ENCODE measurements around the gene WDR7. TPM values are rescaled to one million over a fixed set of nuclear protein-coding genes. Genes with fewer than 3 reads are reported as not detected.

WDR7 gene
- total RNA-seq, 1 donor from 2014 or later, result 20.4 TPM

GRCh38 chr18:57078614-57079013, 427.5 kb downstream of the WDR7 start:
- no peak for DNase-seq (ENCODE audit: low spot score)

DNA sequence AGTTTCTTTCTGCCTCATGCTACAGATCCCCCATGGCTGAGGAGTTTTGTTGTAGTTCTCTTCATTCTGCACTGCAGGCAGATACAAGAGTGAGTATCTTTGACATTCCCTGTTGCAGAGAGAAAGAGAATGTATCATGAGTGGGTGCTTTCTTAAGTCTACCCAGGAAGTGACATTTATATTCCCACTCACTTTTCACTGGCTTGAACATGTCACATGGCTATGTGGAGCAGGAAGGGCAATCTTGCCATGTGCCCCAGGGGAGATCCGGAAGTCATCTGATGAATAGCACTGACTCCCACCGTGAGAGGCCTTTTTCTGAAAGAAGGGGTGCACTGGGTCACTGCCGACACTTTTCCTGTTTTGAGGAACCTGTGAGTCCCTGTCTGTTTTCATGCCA, 429.3 kb downstream of the WDR7 start:
- DNase-seq (ENCODE audit: low spot score), result no peak

DNA sequence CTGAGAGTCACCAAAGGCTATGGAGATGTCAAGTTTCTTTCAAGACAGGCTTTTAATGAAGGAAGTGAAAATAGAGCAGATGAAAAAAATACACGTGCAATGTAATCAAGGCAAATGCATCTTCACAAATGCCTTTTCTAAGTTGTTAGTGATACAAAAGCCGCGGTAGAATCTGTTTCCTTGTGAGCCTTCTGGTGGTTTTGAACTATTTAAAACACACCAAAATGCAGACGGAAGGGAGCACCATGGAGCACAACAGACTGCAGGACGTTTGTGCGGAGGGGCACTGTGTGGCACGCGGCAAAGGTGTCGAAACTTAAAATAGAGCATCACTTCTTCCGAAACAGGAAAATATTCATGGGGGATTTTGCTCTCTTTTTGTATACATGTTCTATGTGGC, 430.7 kb downstream of the WDR7 start:
- no peak for DNase-seq (ENCODE audit: low spot score)

- no peak for DNase-seq (ENCODE audit: low spot score)
Observed at GRCh38 chr18:57083485-57083884, 432.3 kb downstream of the WDR7 start.

DNA sequence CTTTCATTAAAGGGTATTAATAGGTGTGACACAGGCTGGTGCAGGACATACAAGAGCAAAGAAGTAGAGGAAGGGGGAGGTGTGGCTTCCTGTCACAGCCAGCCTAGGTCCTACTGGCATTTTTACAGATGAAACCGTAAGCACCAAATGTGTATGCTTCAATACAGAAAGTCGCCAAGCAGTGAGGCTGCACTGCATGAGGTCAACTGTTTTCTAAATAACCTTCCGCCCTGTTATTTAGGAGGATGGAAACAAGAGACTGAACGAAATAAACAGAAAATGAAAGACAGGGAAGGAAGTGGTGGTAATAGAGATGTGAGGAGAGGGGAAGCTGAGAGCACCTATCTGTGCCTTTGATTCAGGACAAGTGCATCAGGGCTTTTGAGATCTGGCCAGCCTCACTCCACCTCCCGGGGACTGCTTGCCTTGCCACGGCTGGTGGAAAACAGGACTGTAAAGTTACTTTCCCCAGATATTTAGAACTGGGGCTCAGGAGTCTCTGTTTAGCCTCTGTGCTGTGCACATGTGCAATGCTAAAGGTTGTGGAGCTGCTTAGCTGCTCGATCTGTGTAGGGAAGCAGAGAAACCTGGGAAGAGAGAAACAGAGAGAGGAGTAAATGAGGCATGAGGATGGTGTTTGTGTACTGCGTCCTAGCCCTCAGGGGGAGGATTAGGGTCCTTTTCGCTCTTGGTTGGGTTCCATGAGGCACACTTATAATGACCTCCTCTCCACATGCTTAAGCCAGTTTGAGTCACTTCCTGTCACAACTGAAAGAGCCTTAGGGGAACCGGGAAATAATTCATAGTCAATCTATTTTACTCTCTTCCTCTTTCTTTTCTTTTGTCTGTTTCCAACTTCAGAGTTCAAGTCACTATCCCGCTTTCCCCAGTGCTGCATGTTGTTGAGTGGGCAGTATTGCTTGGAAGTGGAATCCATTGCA, 433.4 kb downstream of the WDR7 start:
- DNase-seq (ENCODE audit: low spot score), result no peak

- no peak for DNase-seq (ENCODE audit: low spot score)
Observed at GRCh38 chr18:57085371-57085770, 434.2 kb downstream of the WDR7 start.

DNA sequence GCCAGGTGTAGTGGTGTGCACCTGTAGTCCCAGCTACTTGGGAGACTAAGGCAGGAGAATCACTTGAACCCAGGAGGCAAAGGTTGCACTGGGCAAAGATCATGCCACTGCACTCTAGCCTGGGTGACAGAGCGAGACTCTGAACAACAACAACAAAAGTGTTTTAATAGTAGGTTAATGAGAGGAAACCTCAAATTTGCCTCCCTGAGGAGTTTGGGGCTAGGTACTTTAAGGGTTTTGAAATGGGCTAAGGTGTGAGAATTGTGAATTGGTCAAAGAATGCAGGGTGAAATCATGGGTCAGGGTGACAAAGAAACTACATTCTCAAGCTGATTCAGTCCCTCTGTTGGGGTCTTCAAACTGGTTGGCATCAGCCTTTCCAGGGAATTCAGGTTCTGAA, 435.0 kb downstream of the WDR7 start:
- DNase-seq (ENCODE audit: low spot score), result no peak

Other genes starting within 250 kb of the WDR7 start
- 64.9 TPM for gene TXNL1, start 12.8 kb upstream of the WDR7 start, total RNA-seq